AG10803 (cell line): ENCODE results near the gene SC5D.

ENCODE experiments used
- DNase-seq: peaks from one replicate; pipeline ENCODE4 v3.0.0; 2010; ENCODE audit warnings: low read depth
- H3K4me3 ChIP-seq: 2 replicates; pipeline ENCODE4 v1.5.1; 2011; ENCODE audit warnings: mild to moderate bottlenecking, low read length, control low read depth
- CTCF ChIP-seq: conservative IDR thresholded peaks from 2 replicates; pipeline ENCODE4 v1.5.1; 2011; ENCODE audit warnings: mild to moderate bottlenecking, low read length, control low read depth, inconsistent platforms

Gene SC5D

DNA sequence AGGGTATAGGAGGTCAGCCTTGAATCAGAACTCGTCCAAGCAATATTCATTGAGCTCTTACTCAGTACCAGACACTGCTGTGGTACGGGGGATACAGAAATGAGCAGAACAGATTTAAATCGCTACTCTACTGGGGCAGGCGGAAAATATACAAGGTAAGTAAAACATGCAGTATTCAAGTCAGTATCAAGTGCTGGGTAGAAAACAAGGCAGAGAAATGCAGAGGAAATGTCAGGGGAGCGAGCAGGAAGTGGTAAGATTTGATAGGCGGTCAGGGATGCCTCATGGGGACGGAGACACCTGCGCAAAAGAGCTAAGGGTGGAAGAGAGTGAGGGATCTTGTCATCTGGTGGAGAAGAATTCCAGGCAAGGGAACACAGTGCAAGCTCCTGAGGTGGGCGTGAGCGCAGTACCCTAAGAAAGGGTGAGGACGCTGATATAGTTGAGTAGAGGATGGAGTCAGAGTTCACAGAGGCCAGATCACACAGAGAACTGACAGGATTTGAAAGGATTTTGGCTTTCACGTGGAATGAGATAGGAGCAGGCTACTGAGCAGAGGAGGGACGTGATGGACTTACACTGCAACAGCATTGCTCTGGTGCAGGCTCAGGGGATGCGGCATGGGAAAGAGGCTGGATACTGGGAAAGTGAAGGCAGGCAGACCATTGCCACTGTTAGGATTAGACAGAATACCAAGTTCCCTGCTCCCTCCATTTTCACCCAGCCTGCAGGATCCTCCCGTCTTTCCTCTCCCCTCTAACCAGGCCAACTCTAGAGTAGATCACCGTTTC is 35.8 kb downstream of the SC5D start:
- no peak for TF ChIP-seq CTCF
- H3K4me3 ChIP-seq = no peak overlapping the region

GRCh38 chr11:121328967-121329679 is 36.6 kb downstream of the SC5D start:
- no peak for TF ChIP-seq CTCF
- DNase-seq = no peak
- no peak overlapping the region for H3K4me3 ChIP-seq

More for the DNA sequence above, 35.8 kb downstream of the SC5D start:
- no peak for DNase-seq

- no peak for TF ChIP-seq CTCF
- H3K4me3 ChIP-seq = no peak overlapping the region
- no peak for DNase-seq
Measured at GRCh38 chr11:121329781-121330395, 37.3 kb downstream of the SC5D start.

- no peak overlapping the region for H3K4me3 ChIP-seq
- TF ChIP-seq CTCF = no peak
- no peak for DNase-seq
Measured at GRCh38 chr11:121330614-121331435, 38.3 kb downstream of the SC5D start.

- no peak overlapping the region for H3K4me3 ChIP-seq
- peak; percentile 3 for DNase-seq
- peak; percentile 28; the same call in 1 of the 2 replicates for TF ChIP-seq CTCF
Measured at GRCh38 chr11:121334973-121335710, 42.6 kb downstream of the SC5D start.

- H3K4me3 ChIP-seq = no peak overlapping the region
- no peak for DNase-seq
- TF ChIP-seq CTCF = no peak
Measured at GRCh38 chr11:121336279-121336937, 43.8 kb downstream of the SC5D start.
